Mesothelial cell of epicardium (in vitro differentiated cells): ENCODE data around the gene CTNNA3. TPM values are rescaled to one million over a fixed set of nuclear protein-coding genes. Genes with fewer than 3 reads are reported as not detected.

ENCODE experiments used
- DNase-seq, 2 experiments: peaks; one replicate each; pipeline ENCODE4 v3.0.0; 2021; ENCODE audit warnings: low spot score in 2 of 2; ENCODE audit not compliant: unreplicated experiment in 2 of 2
- H3K27ac Mint-ChIP-seq: 2 replicates; pipeline ENCODE4 v1.8.0; 2021; ENCODE audit warnings: mixed read lengths
- H3K27me3 Mint-ChIP-seq: 2 replicates; pipeline ENCODE4 v1.8.0; 2021; ENCODE audit warnings: low read depth, mixed read lengths
- H3K36me3 Mint-ChIP-seq: 2 replicates; pipeline ENCODE4 v1.8.0; 2021; ENCODE audit warnings: mixed read lengths
- H3K4me1 Mint-ChIP-seq: 2 replicates; pipeline ENCODE4 v1.8.0; 2021; ENCODE audit warnings: mixed read lengths
- H3K4me3 Mint-ChIP-seq: 2 replicates; pipeline ENCODE4 v1.8.0; 2021; ENCODE audit warnings: mild to moderate bottlenecking, moderate library complexity, mixed read lengths
- H3K9me3 Mint-ChIP-seq: 2 replicates; pipeline ENCODE4 v1.8.0; 2021; ENCODE audit warnings: mixed read lengths
- CTCF ChIP-seq: fragments of 200-600 bp; sonication (generic); IDR thresholded peaks from one replicate; pipeline ENCODE4 v1.5.0; 2021; ENCODE audit warnings: antibody characterized with exemption; ENCODE audit not compliant: unreplicated experiment
- total RNA-seq: library from RNA; stranded (reverse); gene quantifications from 3 replicates; pipeline ENCODE4 v1.2.1, GENCODE V29; 2021

Gene CTNNA3
- total RNA-seq, 1 donor from 2014 or later: 14.2 TPM

DNA sequence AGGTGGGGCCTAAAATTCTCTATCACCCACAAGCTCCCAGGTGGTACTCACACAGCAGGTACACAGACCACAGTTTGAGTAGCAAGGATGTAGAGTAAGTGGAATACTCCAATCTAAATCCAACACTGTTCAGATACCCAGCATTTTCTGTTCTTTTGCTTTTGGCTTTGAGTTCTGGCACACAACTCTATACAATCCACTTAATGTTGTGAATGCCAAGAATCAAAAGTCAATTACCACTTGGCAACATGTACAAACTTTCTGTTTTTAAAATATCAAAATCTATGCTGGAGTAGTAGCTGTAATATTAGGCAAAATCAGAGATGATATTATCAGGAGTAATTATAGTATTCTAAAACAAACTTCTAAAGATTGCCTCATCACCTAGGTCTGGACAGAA lies 903.6 kb downstream of the CTNNA3 start:
- Mint-ChIP-seq H3K4me3 (no peak overlapping the region), H3K27me3 (no peaks in the 10 kb centered on the region), H3K4me1 (peaks cover 10% of the 10 kb centered on the region), H3K27ac (no peak overlapping the region), H3K9me3 (no peaks in the 10 kb centered on the region), H3K36me3 (no peaks in the 10 kb centered on the region)
- TF ChIP-seq CTCF: no peak
- no peak for DNase-seq

DNA sequence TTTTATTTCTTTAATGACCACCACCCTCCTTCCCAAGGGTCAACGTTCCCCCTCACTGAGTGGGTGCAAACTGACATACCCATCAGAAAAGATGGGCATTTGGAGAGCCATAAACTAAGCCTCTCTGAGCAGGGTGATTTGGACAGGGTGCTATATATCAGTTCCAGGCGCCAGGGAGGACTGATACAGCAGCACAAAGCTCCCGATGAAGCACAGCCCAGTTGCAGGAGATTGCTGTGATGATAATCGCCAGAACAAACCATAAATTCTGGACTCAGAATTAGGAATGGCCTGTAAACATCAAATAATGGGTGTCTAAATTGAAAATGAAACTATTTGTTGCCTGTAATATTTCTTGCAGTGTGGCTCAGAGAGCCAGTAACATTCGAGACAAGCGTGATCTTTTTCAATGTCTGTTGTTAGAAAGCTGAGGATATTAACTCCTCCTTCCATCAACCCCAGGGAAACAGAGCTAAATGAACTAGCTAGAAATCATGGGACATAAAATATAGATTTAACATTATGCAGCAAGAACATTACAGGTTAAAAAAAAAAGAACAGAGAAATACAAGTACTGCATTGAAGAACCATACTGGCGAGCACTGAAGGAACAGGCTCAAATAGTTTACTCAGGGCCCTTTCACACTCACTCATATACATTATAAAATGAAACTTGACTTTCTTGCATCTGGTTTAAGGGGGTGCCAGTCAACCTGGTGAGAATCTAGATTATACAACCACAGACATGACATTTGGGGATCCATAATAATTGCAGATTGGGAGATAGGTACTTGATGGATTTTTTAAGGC lies 907.6 kb downstream of the CTNNA3 start:
- Mint-ChIP-seq H3K36me3 (no peaks in the 10 kb centered on the region), H3K27ac (no peak overlapping the region), H3K4me3 (no peak overlapping the region), H3K4me1 (peaks cover 14% of the 10 kb centered on the region), H3K27me3 (no peaks in the 10 kb centered on the region), H3K9me3 (no peaks in the 10 kb centered on the region)
- DNase-seq: no peak
- TF ChIP-seq CTCF: no peak

- Mint-ChIP-seq H3K36me3 (no peaks in the 10 kb centered on the region), H3K4me3 (no peak overlapping the region), H3K27me3 (no peaks in the 10 kb centered on the region), H3K4me1 (peaks cover 14% of the 10 kb centered on the region), H3K9me3 (no peaks in the 10 kb centered on the region), H3K27ac (no peak overlapping the region)
- TF ChIP-seq CTCF: no peak
- DNase-seq: no peak
These were observed 909.3 kb downstream of the CTNNA3 start for GRCh38 chr10:66786709-66787108.

DNA sequence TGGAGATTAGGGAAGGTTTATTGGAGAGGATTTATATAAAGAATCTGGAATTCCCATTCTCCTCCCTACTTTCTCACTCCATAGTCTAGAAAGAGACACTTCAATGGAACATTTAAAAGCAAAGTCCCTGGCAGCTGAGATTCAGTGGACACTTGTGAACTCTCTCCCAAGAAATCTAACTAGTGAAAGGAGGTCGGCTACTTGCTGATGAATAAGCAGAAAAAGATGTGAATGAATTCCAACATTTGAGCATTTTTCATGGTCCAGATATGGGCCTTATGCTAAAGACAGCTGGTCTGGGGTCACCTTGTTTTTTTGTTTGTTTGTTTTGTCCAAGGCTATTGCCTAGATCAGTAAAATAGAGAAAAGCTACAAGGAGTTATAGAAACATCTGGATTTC lies 911.2 kb downstream of the CTNNA3 start:
- Mint-ChIP-seq H3K27me3 (no peaks in the 10 kb centered on the region), H3K27ac (no peak overlapping the region), H3K9me3 (no peaks in the 10 kb centered on the region), H3K4me3 (no peak overlapping the region), H3K4me1 (peaks cover 14% of the 10 kb centered on the region), H3K36me3 (no peaks in the 10 kb centered on the region)
- no peak for DNase-seq
- no peak for TF ChIP-seq CTCF

DNA sequence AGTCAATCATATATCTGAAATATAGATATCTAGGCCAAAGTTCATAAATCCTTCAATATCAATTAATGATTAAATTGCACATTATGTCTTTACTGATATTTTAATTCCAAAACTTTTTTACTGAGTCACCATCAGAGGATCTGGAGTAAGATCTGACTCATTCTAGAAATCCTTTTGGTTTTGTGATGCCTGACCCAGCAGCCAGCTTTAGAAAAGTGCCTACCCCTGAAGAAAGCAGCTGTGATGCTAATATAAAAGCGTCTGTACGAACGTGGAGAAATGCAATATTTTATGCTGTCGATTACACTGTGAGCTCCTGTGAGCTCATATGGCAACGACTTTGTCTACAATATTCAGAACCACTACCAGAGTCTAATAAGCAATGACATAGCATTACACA lies 912.7 kb downstream of the CTNNA3 start:
- no peak for DNase-seq
- Mint-ChIP-seq H3K27ac (no peak overlapping the region), H3K27me3 (no peaks in the 10 kb centered on the region), H3K36me3 (no peaks in the 10 kb centered on the region), H3K4me1 (peaks cover 9% of the 10 kb centered on the region), H3K4me3 (no peak overlapping the region), H3K9me3 (no peaks in the 10 kb centered on the region)
- no peak for TF ChIP-seq CTCF
